Measurements from ENCODE around the gene FHIT.

Gene FHIT

DNA sequence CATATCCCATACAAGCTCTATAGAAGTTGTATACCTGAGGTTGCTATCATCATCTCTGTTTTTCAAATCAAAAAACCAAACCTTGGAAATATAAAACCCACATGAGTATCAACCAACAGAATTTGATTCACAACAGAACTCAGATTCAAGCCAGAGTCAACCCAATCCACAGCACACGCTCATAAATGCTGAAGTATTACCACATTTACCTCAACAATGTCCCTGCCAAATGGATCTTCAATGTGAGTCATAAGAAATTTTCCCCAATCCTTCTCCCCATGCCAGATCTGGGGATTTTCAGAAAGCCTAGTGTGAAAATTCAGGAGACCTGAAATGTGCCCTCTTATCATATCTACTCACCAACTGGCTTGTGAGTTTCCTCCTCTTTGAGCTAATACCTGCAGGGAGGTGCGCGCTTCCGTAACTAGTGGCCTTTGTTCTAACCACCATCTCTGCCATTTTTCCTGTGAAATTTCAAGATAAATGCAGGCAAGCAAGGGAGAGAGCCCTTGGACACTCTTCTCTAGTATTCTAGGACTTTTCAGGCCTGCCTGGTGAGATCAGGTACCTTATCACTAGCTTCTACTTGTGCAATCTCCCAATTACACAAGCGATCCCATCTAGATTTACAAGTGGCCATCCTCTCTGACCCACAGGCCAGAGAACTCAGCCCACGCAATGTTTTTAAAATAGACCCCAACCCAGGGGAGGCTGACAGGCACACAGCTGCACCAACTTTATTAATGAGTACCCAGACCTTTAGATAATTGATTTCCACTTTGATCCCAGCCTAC lies 1124.5 kb downstream of the FHIT start:
- H3K27ac ChIP-seq = no peak overlapping the region
- no peak for DNase-seq
- H3K4me3 ChIP-seq (ENCODE audit: low read depth, low read length) = no peak overlapping the region
- no peaks in the 10 kb centered on the region for H3K27me3 ChIP-seq (replicated peaks)
- H3K36me3 ChIP-seq (replicated peaks) = no peaks in the 10 kb centered on the region
- TF ChIP-seq CTCF (IDR thresholded peaks at IDR 0.05; ENCODE audit: low read depth, low read length, missing control alignments) = no peak
- in situ Hi-C loops (cut with HindIII; ENCODE audit: low pct_ligation_motif_present, low sequenced_read_pairs) = no loop called here

GRCh38 chr3:60125686-60126085 lies 1125.6 kb downstream of the FHIT start:
- H3K27ac ChIP-seq = no peak overlapping the region
- no peak overlapping the region for H3K4me3 ChIP-seq (ENCODE audit: low read depth, low read length)
- no peaks in the 10 kb centered on the region for H3K27me3 ChIP-seq (replicated peaks)
- in situ Hi-C loops (cut with HindIII; ENCODE audit: low pct_ligation_motif_present, low sequenced_read_pairs) = no loop called here
- H3K36me3 ChIP-seq (replicated peaks) = no peaks in the 10 kb centered on the region
- TF ChIP-seq CTCF (IDR thresholded peaks at IDR 0.05; ENCODE audit: low read depth, low read length, missing control alignments) = no peak
- DNase-seq = no peak

- TF ChIP-seq CTCF (IDR thresholded peaks at IDR 0.05; ENCODE audit: low read depth, low read length, missing control alignments) = no peak
- no peak for DNase-seq
- in situ Hi-C loops (cut with HindIII; ENCODE audit: low pct_ligation_motif_present, low sequenced_read_pairs) = no loop called here
- no peaks in the 10 kb centered on the region for H3K27me3 ChIP-seq (replicated peaks)
- no peaks in the 10 kb centered on the region for H3K36me3 ChIP-seq (replicated peaks)
- H3K4me3 ChIP-seq (ENCODE audit: low read depth, low read length) = no peak overlapping the region
- H3K27ac ChIP-seq = no peak overlapping the region
These were observed 1131.0 kb downstream of the FHIT start for GRCh38 chr3:60120245-60120644.

GRCh38 chr3:60114191-60114590 lies 1137.1 kb downstream of the FHIT start:
- in situ Hi-C loops (cut with HindIII; ENCODE audit: low pct_ligation_motif_present, low sequenced_read_pairs) = no loop called here
- Histone ChIP-seq H3K36me3 (replicated peaks) (no peaks in the 10 kb centered on the region), H3K4me3 (ENCODE audit: low read depth, low read length) (no peak overlapping the region), H3K27me3 (replicated peaks) (no peaks in the 10 kb centered on the region), H3K27ac (no peak overlapping the region)
- TF ChIP-seq CTCF (IDR thresholded peaks at IDR 0.05; ENCODE audit: low read depth, low read length, missing control alignments) = no peak
- no peak for DNase-seq

GRCh38 chr3:60107275-60107674 lies 1144.0 kb downstream of the FHIT start:
- no peak for TF ChIP-seq CTCF (IDR thresholded peaks at IDR 0.05; ENCODE audit: low read depth, low read length, missing control alignments)
- DNase-seq = no peak
- Histone ChIP-seq H3K27ac (no peak overlapping the region), H3K27me3 (replicated peaks) (no peaks in the 10 kb centered on the region), H3K4me3 (ENCODE audit: low read depth, low read length) (no peak overlapping the region), H3K36me3 (replicated peaks) (no peaks in the 10 kb centered on the region)
- in situ Hi-C loops (cut with HindIII; ENCODE audit: low pct_ligation_motif_present, low sequenced_read_pairs) = no loop called here

GRCh38 chr3:60102154-60102553 lies 1149.1 kb downstream of the FHIT start:
- H3K4me3 ChIP-seq (ENCODE audit: low read depth, low read length) = no peak overlapping the region
- no peak for TF ChIP-seq CTCF (IDR thresholded peaks at IDR 0.05; ENCODE audit: low read depth, low read length, missing control alignments)
- H3K27ac ChIP-seq = no peak overlapping the region
- DNase-seq = no peak
- no peaks in the 10 kb centered on the region for H3K27me3 ChIP-seq (replicated peaks)
- no peaks in the 10 kb centered on the region for H3K36me3 ChIP-seq (replicated peaks)
- in situ Hi-C loops (cut with HindIII; ENCODE audit: low pct_ligation_motif_present, low sequenced_read_pairs) = no loop called here
